GM18868 (cell line): ENCODE data around the gene NCAM1.

Experiments
- ATAC-seq: cut with Tn5 transposase; IDR thresholded peaks from one replicate; pipeline ENCODE4 v1.9.1; 2021; ENCODE audit warnings: mild to moderate bottlenecking, moderate library complexity; ENCODE audit not compliant: unreplicated experiment

Gene NCAM1

GRCh38 chr11:112967082-112967481, 5.9 kb downstream of the NCAM1 start:
- no peak for ATAC-seq

- no peak for ATAC-seq
These were observed 7.9 kb downstream of the NCAM1 start for GRCh38 chr11:112968941-112969713.

DNA sequence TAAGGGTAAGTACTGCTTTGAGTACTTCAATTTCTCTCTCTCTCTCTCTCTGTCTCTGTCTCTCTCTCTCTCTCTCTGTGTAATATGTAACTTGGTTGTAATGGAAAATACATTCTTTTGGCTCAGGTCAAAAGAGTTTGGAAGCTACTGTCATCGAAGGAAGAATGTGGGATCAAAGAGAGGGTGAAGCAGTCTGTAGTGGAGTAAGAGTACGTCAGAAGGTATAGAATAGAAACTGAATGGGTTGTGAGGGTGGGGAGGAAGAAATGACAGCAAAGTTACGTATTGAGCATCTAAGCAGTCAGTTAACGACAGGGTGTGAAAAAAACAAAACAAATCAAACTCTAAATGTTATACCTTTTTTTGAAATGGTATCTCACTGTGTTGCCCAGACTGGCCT, 10.0 kb downstream of the NCAM1 start:
- ATAC-seq = no peak

DNA sequence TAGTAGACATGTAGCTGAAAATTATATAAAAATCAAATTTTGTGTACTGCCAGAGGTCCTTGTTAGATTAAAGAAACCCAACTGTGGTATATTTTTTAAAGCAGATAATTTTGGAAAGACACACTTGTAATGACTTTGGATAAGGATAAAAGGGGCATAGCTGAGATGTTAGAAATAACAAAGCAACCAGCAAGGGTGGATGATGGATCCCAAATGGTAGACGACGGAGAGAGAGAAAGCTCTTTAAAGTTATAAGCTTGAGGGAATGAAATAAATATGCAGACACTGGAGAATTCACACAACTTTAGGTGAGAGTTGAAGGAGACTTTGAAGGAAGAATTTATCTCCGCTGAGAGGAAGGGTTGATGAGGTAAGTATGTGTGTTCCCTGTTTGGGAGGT, 10.6 kb downstream of the NCAM1 start:
- ATAC-seq = no peak

GRCh38 chr11:112972399-112973145, 11.4 kb downstream of the NCAM1 start:
- no peak for ATAC-seq

DNA sequence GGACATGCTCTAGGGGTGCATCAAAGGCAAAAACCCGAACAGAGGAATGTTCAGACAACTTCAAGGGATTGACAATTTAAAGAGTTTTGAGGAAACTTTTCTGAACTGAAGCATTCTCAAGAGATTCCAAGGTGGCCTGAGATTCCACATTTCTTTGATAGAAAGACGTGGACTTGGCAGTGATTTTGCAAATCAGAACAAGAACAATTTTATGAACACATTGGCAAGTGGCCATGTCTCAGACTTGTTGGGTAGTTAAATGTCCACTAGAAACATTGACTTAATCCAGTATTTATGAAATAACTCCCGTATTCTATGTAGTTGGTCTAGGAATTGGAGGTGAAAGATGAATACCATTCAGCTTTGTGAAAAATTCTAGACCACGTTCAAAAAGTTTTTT, 13.8 kb downstream of the NCAM1 start:
- no peak for ATAC-seq

DNA sequence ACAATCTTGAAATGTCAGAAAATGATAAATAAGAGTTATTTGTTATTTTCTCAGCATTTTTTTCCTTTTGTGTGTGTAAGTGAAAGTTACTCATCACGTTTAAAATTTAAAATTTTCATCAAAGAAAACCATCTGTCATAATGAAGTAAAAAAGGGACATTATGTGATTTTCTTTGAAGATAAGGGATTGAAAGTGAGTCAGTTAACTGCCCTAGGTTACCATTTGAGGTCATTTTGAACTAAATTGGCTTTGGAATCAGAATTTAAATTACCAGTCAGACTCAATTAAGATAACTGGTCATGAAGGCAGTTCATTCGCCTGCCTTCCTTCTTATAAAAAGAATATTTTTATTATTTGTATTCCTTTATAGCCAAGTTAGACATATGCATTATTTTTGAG, 14.3 kb downstream of the NCAM1 start:
- ATAC-seq = no peak

- ATAC-seq = no peak
These were observed 16.5 kb downstream of the NCAM1 start for GRCh38 chr11:112977755-112978154.

GRCh38 chr11:112983887-112984286, 22.7 kb downstream of the NCAM1 start:
- ATAC-seq = no peak

DNA sequence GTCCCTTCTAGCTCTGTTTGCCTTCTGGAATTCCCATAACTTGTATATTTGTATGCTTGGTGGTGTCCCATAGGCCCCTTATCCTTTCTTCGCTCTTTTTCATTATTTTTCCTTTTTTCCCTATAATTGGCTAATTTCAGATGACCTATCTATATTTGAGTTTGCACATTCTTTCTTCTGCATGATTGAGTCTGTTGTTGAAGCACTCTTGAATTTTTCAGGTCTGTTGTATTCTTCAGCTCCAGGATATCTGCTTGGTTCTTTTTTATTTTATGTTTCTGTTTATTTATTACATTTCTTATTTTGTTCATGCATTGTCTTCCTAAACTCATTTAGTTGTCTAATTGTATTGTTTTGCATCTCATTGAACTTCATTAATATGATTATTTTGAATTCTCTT, 28.0 kb downstream of the NCAM1 start:
- ATAC-seq = no peak

DNA sequence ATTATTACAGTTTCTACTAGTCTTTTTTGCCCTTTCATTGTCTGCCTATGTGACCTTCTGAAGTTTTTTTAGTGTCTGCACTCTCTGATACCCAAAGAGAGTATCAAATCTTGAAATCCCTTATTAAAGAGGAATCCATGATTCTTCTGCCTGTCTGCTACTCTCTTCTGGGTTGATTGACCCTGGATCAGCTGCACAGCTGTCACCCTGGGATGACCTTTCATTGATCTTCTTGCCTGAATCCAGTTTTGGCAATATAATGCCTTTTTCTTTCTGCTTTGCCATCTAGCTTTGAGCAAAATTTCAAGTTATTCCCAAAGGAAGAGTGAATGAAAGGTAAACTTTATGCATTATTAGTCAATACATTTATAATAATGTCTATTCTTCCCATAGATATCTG, 32.6 kb downstream of the NCAM1 start:
- no peak for ATAC-seq

GRCh38 chr11:112995423-112996090, 34.3 kb downstream of the NCAM1 start:
- no peak for ATAC-seq

- no peak for ATAC-seq
These were observed 35.8 kb downstream of the NCAM1 start for GRCh38 chr11:112996994-112997393.

GRCh38 chr11:112997857-112998466, 36.7 kb downstream of the NCAM1 start:
- no peak for ATAC-seq

DNA sequence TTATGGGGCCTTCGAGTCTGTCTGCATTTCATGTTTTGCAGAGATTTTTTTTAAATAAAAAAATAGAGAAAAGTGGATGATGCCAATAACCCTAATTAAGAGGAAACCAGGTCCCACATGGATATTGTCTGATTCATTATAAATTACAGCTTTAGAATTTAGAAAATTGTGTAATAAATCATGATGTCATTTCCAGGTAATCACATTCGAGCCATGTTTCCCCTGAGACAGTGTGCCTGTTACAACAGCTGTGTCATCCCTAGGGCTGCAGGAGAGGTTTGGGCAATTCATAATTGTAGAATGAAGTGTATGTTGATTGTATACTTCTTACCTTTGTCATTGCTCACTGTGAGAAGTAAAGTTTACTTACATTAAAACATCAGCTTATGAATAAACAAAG, 38.3 kb downstream of the NCAM1 start:
- no peak for ATAC-seq

GRCh38 chr11:113001709-113002108, 40.5 kb downstream of the NCAM1 start:
- no peak for ATAC-seq

DNA sequence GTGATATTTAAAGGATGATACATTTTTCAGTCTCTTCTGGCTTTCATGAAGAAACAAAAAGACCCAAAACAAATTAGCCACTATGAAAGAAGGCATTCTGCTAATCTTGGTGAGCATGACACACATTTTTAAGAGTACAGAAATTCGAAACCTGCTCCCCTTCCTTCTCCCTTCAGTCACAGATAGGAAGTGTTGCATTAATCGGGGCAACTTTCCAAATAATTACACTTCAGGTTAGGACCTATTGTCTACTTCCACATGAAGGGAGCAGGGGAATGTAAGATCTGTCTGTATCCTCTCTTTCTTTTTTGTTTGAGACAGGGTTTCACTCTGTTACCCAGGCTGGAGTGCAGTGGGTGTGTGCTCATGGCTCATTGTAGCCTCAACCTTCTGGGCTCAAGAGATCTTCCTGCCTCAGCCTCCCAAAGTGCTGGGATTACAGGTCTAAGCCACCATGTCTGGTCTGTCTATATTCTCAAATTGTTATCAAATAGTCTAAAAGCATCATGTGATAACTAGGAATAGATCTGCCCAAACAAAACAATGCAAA, 45.8 kb downstream of the NCAM1 start:
- no peak for ATAC-seq

- no peak for ATAC-seq
These were observed 53.3 kb downstream of the NCAM1 start for GRCh38 chr11:113014262-113015097.

DNA sequence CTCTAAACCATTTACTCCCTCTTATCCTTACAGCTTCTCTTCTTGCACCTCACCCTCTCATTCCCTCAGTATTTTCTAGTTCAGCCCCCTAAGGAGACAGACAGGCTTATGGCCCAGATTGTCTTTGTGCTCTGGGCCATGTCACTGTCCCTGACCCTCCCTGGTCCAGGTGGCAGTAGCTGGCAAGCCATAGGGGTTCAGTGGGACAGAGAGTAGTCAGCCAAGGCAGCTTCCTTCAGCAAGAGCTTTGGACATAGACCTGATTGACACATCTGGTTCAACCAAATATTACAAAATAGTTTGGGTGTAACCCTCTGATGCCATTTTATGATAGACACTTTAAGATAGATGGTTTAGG, 53.9 kb downstream of the NCAM1 start:
- ATAC-seq = no peak

- ATAC-seq = no peak
These were observed 55.7 kb downstream of the NCAM1 start for GRCh38 chr11:113016905-113017304.
